GM12873 (cell line): ENCODE data around the gene DCTD.

Source experiments
- TF ChIP-seq, protein P1 (sequence below): IDR thresholded peaks from 2 replicates; pipeline ENCODE4 v1.5.1; 2012; ENCODE audit warnings: low read depth, mild to moderate bottlenecking, moderate library complexity, low read length, control low read depth; ENCODE audit not compliant: insufficient read depth; ENCODE audit errors: missing control alignments

Gene DCTD

DNA sequence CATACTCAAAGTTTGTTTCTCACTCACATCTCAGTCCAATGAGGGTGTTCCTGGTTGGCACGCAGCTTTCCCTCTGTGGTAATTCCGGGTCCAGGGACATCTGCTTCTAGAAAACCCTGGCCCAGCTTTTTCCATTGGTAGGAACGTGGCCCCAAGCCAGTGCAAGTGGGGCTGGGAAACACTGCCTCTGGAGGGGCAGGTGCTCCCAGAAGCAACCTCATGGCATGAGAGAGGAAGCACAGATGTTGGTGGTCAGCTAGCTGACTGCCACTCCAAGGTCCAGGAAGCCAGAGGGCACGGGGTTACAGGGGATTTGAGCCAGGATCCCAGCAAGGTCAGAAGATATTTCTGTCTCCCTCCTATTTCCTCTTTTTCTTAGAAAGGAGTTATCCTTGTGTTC, 47.5 kb downstream of the DCTD start:
- TF ChIP-seq, protein P1, sequence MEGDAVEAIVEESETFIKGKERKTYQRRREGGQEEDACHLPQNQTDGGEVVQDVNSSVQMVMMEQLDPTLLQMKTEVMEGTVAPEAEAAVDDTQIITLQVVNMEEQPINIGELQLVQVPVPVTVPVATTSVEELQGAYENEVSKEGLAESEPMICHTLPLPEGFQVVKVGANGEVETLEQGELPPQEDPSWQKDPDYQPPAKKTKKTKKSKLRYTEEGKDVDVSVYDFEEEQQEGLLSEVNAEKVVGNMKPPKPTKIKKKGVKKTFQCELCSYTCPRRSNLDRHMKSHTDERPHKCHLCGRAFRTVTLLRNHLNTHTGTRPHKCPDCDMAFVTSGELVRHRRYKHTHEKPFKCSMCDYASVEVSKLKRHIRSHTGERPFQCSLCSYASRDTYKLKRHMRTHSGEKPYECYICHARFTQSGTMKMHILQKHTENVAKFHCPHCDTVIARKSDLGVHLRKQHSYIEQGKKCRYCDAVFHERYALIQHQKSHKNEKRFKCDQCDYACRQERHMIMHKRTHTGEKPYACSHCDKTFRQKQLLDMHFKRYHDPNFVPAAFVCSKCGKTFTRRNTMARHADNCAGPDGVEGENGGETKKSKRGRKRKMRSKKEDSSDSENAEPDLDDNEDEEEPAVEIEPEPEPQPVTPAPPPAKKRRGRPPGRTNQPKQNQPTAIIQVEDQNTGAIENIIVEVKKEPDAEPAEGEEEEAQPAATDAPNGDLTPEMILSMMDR = no peak

DNA sequence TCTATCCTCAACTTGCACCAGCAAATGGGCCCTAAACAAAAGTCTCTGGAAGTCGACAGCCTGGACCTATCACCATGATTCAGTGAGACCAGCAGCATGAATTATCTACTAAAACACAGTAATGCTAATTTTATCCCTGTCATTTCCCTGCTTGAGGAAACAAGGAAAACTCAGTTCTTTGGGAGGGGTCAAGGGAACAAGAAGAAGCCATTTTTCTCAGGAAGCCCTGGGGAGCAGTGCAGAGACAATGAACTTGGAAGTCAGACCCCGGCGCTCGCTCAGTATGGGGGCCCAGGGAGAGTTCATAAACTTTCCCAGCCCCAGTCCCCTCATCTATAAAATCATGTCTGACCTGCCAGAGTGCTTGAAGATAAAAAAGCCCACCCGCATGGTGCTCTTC, 50.4 kb downstream of the DCTD start:
- TF ChIP-seq, protein P1 = no peak

DNA sequence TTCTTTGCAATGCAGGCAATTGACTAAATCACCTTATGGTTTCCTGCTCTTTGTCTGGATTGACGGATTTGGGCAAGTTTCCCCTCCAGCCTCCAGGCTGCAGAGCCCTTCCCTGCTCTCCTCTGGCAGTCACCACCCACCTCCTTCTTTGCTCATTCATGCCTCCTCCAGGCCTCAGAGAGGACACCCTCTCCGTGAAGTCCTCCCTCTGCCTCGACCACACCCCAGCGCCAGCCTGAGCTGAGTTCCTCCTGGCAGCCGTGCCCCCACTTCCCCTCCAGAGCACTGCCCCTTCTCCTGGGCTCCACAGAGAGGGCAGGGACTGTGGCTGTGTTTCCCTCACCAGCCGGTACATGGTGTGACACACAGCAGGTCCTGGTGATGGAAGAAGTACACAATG, 53.7 kb downstream of the DCTD start:
- TF ChIP-seq, protein P1 = no peak

DNA sequence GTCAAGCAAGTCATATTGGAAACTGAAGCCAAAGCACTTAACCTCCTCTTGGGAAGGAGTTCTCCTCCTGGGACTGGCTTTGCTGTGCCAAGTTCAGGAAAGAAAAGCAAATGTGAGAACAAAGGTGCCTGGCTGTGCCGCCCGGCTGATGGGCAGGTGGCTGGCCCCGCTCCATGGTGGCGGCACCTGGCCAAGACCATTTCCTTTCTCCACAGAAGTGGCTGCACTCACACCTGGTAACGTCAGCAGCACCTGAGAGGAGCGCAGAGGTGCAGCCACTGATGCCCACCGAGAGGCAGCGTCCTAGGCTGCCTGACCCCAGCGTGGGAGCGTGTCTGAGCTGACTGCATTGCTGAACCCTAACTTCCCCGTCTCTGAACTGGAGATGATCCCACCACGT, 54.3 kb downstream of the DCTD start:
- TF ChIP-seq, protein P1 = no peak

DNA sequence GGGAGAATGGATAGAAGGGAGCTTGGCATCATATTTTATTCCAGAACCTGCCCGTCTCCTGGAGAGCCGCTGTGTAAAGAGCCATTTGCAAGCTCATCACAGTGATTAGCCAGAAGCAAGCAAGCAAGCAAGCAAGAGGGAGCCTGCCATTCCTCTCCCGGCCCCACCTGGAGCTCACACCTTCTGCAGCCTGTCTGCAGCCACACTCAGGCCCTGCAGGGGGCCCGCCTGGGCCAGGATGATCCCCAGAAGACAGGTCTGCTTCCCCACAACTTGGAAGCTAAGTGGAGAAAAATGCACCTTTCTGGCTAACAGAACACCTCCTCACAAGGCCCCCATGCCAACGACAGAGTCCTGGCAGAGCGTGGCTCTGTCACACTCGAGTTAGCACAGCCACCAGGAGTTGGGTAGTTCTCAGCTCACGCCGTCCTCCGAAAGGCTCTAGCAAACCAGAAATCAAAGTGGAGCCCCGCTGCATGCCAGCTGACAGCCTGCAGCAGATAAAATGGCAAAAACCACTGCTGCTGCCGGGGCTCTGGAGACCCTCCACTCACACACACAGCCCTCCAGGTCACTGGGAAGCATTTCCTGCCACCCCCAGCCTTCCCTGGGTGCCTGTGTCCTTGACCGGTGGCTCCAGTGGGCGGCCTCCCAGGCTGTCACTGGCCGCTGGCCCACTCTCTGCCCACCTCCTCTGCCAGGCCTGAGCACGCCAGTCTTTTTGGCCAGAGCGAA, 54.9 kb downstream of the DCTD start:
- TF ChIP-seq, protein P1 = no peak

DNA sequence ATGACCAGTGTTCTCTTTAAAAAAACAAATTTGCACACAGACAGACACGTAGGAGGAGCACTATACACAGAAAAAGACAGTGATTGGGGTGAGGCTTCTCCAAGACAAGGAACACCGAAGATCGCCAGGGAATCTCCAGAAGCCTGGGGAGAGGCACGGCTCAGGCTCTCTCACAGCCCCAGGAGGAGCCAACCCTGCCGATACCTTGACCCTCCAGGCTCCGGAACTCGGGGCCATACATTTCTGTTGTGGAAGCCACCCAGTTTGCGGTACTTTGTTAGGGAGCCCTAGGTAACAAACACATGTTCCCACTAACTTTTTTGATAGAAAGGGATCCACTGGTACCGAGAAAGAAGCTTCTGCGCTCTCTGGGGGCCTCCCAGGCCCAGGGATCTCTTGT, 55.8 kb downstream of the DCTD start:
- TF ChIP-seq, protein P1 = no peak

DNA sequence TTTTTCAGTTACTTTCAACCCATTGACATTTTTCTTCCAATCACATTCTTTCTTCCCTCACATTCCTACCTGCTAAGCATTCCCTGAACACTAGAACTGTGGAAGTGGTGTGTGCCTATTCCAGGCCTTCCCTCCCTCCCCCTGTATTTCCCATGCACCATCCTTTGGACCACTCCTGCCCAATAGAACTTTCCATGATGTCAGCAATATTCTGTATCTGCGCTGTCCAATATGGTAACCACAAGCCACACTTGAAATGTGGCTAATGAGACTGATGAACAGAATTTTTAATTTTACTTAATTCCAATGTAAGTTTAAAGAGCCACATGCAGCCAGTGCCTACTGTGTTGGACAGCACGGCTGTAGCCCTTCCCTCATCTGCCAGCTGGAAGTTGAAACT, 57.5 kb downstream of the DCTD start:
- TF ChIP-seq, protein P1 = no peak
